NCI-H1092 (cell line): ENCODE results near the gene C1QC.
"Not testable (repeated sequence)": the region's sequence is repeated elsewhere in the genome, so short reads cannot be mapped to it uniquely, and the experiment has no call there.

ENCODE experiments used
- DNase-seq: peaks from one replicate; lab custom pipeline; 2025; lab: John Stamatoyannopoulos, UW

C1QC gene

DNA sequence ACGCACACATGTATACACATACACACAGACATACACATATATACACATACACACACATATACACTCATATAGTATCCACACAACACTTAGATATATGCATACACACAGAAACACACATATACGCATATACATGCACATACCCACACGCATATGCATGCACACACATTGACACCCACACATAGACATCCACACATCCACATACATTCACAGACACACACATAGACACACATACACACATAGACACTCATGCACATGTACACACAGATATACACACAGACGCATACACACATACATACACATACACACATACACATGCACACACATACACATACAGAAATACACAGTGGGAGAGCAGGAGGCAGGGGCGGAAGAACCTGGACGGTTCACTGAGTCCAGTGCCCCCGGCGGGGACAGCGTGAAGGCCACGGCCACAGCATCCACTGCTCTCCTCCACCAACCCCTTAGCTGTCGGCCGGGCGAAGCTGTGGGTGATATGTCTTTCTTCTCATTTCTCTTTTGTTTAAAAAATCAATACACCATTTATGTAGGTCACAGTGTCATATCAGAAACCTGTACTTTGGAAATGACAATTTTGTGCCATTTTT lies 6.8 kb downstream of the C1QC start:
- DNase-seq, result no peak

DNA sequence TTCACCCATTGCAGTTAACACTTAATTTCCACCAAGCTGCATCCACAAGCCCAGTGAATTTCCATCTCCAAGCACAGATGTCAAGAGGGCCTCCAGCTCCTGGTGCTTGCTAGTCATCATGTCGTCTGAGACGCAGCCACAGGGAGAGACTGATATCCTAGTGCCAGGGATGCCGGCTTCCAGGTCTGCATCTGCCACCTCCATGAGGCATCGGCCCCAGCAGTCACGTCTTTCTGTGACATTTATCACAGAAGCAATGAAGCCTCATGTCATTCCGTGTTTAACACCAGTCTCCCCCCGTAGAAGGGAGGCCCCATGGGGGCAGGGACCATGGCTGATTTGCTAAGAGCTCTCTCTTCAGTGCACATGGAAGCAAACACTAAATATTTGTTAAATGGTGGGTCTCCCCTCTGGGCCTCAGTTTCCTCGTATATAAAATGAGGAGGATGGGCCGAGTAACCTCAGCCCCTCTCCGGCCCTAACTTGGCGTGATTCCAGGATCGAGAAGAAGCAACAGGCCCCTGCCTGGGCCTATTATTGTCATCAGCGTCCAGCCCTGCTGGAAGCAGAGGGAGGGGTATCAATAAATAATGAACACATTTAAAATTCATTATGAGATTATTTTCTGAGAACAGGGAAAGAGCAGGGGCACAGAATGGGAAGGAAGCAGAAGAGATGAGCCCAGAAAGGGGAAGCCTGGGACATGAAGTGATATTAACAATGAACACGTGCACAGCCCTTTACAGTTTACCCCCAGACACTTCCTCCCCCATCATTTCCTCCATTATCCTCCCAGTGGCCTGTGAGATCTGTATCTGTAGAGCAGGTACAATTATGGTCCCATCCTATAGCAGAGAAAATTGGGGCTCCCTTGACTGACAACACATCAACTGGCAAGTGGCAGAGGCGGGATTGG lies 8.8 kb downstream of the C1QC start:
- no peak for DNase-seq

- no peak for DNase-seq
Observed at GRCh38 chr1:22652881-22653316, 9.5 kb downstream of the C1QC start, which contains the start of gene C1QB. Gene C1QB (plus strand): TSS chr1:22653236. CDS start chr1:22659463, 6,227 bp downstream.

DNA sequence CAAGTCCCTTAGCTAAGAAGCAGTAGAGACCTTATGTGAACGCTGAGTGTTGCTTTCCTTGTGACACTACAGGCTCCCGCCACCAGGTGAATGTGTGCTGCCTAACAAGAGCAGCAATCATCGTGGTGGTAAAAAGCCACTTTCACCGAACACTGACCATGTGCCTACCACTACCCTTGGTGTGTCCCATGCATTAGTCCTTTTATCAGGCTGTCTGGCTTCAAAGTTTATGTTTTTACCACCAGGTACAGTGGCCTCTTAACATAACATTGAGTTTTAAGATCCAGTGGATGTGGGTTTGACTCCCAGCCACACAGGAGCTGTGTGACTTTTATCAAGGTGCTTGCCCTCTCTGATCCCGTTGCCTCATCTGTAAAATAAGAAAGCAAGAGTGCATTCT lies 11.3 kb downstream of the C1QC start:
- no peak for DNase-seq

DNA sequence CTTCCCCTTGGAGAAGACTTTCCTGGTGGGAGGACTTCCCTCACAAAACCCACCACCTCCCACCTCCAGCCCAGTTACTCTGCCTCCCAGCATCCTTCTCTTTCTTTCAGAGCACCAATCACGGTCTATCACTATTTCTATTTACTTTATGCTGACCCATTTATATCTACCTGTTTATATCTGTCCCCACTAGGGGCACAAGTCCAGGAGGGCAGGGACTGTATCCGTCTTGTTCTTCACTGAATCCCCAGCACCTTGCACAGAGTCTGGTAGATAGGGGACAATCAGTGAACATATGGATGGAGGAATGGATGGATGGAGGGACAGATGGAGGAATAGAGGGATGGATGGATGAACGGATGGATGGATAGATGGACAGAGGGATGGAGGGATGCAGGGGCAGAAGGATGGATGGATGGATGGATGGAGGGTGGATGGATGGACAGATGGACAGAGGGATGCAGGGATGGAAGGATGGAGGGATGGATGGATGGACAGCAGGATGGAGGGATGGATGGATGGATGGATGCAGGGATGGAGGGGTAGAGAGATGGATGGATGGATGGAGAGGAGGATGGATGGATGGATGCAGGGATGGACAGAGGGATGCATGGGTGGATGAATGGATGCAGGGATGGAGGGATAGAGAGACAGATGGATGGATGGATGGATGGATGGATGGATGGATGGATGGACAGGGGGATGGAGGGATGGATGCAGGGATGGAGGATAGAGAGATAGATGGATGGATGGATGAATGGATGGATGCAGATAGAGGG lies 15.1 kb downstream of the C1QC start:
- DNase-seq, result no peak

DNA sequence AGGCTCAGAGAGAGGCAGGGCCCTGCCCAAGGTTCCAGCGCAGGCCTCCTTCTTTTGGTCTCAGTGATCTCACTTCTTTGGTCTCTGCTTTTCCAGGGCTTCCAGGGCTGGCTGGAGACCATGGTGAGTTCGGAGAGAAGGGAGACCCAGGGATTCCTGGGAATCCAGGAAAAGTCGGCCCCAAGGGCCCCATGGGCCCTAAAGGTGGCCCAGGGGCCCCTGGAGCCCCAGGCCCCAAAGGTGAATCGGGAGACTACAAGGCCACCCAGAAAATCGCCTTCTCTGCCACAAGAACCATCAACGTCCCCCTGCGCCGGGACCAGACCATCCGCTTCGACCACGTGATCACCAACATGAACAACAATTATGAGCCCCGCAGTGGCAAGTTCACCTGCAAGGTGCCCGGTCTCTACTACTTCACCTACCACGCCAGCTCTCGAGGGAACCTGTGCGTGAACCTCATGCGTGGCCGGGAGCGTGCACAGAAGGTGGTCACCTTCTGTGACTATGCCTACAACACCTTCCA lies 17.3 kb downstream of the C1QC start:
- no peak for DNase-seq

GRCh38 chr1:22661880-22662279 lies 18.4 kb downstream of the C1QC start:
- DNase-seq, result no peak

GRCh38 chr1:22662318-22662717 lies 18.9 kb downstream of the C1QC start:
- peak; percentile 21 for DNase-seq

DNA sequence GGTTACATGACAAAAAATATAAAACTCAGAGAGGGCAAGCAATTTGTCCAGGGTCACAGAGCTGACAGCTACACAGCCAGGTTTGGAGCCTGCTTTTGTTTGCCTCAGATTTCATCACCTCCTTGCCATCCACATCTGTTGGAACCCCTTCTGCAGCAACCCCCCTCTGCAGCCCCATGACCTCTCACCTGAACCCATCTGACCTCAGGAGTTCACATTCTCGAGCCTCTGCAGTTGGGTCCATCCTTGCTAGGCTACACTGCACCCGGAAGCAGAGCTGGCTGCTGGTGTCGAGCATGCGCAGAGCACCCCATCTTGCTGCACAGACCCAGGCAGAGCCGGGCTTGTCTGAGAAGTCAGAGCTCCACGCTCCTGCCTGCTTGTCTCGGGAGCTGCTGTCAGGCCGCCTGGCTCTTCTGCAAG lies 19.6 kb downstream of the C1QC start:
- DNase-seq, result no peak

- peak; percentile 35 for DNase-seq
Observed at GRCh38 chr1:22665752-22666151, 22.3 kb downstream of the C1QC start.

- DNase-seq, result no peak
Observed at GRCh38 chr1:22666412-22666811, 23.0 kb downstream of the C1QC start.

GRCh38 chr1:22668840-22669239 lies 25.4 kb downstream of the C1QC start:
- DNase-seq, result not testable (repeated sequence)

DNA sequence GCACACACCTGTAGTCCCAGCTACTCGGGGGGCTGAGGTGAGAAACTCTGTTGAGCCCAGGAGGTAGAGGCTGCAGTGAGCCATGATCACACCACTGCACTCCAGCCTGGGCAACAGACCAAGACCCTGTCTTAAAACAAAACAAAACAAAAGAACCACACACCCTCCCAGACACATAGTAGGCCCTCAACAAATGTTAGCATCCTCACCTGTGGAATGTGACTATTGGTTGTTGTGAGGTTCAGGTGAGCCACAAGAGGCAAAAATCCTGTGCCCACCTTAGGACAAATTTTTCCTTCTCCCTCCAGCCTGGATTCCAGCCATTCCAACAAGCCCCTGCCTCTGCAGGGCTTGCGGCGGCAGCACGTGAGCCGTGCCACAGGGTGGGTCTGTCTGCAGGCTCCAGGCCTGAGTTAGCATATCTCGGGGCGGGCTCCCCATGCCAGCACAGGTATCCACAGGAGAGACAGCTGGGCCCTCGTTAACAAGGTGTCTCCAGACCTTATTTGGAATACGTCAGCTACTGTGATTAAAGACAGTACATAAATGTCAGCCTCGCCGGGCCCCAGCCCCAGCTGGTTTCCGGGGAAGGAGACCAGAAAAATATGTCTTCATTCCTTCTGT lies 27.0 kb downstream of the C1QC start:
- no peak for DNase-seq

DNA sequence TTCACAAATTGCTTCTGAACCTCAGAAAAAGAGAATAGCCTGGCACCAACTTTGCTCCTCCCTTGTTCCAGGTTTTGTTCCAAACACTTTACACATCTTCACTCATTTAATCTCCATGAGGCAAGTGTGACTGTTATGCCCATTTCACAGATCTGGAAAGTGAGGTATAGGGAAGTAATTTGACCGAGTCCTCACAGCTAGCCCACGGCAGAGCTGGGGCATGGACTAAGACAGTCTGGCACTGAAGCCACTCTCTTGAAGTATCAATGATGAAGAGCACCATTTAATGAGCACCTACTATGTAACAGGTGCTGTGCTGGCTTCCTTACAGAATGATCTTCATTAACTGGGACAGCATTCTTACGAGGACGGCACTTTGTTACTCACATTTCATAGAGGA lies 28.6 kb downstream of the C1QC start:
- no peak for DNase-seq

DNA sequence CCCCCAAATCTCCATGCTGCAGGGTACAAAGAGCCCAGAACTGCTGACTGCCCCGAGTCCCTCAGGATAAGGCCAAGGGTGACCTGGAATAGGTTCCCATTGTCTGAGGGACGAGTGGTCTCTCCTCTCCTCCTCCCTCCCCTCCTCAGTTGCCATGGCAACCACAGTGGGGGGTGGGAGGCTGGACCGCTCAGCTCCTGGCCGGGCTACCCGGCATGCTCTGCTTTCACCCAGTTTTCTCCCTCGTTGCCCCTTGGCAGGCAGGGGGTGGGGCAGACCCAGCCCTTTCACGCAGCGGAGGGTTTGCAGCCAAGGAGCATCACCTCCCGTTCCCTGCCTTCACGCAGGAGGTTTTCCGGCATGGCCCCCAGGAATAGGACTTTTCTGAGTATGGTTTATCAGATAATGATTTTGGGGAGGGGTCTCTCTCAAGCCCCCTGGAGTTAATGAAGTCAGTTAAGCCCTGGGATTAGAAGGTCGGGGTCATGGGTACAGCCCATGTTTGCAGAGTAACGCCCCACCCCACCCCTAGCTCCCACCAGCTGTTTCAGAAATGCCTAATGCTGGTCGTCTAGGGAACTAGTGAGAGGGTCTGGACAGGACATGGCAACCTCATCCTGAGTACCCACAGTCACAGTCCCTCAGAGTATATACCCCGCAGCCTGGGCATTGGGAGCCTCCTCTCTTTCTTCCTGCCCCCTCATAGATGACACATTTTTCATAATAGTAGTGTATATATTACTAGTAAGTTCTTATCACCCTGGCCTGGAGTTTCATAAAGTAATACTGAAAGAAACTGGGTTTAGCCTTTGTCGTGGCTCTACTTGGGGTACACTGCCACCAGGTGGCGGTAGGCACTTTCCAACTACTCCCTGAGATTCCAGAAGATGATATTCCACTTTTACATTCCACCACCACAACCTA lies 30.3 kb downstream of the C1QC start:
- DNase-seq, result peak; percentile 38

- no peak for DNase-seq
Observed at GRCh38 chr1:22674410-22674749, 30.9 kb downstream of the C1QC start.

DNA sequence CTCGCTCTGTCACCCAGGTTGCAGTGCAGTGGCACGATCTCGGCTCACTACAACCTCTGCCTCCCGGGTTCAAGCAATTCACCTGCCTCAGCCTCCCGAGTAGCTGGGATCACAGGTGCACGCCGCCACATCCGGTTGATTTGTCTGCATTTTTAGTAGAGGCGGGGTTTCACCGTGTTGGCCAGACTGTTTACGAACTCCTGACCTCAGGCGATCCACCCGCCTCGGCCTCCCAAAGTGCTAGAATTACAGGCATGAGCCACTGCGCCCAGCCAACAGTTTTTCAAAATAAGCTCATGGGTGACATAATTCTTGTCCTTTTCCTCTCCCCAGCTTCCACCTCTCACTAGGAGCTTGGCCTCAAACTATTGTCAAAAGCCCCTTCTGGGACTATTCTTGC lies 32.7 kb downstream of the C1QC start:
- DNase-seq, result not testable (repeated sequence)

GRCh38 chr1:22676916-22677583 lies 33.6 kb downstream of the C1QC start:
- no peak for DNase-seq

- no peak for DNase-seq
Observed at GRCh38 chr1:22677931-22678896, 34.8 kb downstream of the C1QC start.
